Activated T-cell treated with anti-CD3 and anti-CD28 coated beads for 24 hours (primary cell): Measurements from ENCODE around the gene AOAH.

ENCODE experiments used
- DNase-seq: peaks from one replicate; pipeline ENCODE4 v3.0.0-alpha.2; 2020; ENCODE audit warnings: low read depth

AOAH gene

DNA sequence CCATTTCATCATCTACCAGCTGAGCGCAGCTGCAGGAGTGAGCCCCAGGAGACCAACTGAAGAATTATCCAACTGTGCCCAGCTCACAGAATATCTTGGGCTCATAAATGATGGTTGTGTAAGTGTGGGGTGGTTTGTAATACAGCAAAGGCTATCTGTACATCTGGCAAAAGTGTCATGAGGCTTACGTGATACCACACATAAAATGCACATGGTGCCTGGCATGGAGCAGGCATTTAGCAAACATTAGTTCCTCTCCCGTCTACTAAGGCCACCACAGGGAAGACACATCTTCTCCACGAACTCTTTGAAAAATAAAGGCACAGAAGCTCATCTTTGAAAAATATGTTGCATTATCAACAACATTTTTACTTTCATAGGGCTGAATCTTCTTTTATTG lies 32.3 kb downstream of the AOAH start:
- no peak for DNase-seq

DNA sequence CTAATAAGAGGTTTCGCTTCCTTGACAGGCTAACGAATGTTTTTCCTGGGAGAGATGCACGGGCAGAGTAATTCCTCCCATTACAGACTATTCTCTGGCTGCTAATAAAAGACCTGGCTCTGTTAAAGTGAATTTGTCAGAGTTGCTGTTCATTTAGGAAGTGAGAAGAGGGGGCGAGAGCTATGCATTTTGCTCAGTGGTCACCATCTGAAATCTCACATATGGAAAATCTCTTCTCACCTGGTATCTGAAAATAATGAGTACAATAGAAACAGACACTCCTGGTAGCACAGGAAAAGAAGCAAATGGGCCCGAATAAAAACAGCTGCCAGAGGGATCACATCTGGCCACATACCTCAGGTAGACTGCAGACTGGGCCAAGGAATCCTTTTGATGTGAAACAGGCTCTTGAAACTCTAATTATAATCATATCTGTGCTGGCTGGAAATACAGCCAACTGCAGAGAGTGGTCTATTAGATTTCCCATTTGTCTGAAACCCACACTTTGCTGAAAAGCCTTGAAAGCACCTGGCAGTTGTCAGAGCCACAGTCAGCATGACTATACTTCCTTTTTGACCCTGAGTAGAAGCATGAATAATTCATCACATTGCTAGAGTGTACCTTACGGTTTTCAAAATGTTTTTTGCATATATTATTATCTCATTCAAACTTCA lies 33.6 kb downstream of the AOAH start:
- DNase-seq: no peak

DNA sequence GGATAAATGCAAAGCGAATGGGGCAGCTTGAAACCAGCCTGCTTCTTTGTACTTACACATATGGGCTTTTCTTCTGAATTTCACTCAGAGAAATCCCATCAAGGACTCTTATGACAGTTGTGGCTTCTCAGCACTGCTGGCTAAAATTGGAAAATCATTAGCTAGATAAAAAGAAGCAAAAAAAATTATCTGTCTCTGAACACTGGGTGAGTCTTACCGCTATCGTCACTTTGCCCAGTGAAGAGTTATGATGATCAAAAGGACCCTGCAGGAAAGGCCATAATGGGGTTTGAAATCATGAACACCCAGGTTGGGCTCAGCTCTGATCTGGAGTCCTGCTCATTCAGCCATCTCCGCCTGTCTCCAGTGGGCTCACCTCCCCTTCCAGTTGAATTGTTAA lies 34.3 kb downstream of the AOAH start:
- DNase-seq: no peak

DNA sequence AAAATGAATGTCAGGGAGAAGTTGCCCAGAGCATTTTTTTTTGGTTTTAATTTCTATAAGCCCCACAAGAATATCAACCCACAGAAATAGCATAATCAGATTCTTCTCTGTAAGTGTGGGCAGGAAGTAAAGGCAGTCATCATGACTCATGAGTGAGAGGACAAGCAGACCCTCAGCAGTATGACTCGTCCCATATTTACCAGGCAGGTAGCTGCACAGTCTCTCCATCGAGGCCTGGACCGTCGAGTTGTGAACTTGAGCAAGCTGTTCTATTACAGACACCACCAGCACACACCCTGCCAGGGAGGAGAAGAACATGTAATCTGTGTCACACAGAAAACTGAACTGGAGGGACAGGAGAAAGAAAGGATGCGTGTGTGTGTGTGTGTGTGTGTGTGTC lies 37.8 kb downstream of the AOAH start:
- peak; percentile 52 for DNase-seq

DNA sequence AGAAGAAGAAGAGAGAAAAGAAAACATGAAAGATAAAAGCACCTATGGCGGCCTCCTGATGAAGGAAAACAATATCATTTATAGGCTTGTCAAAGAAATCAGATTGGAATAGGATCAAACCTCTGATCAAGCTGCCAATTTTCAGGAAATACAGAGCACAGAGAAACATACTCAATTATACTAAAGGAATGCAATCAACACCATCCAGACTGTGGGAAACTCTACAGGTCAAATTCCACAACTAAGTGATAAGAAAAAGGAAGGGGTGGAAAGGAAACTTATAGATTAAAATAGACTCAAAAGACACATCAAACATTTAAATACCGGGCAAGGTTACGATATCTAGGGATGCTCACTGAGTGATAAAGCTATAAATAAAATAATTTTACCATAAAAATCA lies 39.3 kb downstream of the AOAH start:
- no peak for DNase-seq

DNA sequence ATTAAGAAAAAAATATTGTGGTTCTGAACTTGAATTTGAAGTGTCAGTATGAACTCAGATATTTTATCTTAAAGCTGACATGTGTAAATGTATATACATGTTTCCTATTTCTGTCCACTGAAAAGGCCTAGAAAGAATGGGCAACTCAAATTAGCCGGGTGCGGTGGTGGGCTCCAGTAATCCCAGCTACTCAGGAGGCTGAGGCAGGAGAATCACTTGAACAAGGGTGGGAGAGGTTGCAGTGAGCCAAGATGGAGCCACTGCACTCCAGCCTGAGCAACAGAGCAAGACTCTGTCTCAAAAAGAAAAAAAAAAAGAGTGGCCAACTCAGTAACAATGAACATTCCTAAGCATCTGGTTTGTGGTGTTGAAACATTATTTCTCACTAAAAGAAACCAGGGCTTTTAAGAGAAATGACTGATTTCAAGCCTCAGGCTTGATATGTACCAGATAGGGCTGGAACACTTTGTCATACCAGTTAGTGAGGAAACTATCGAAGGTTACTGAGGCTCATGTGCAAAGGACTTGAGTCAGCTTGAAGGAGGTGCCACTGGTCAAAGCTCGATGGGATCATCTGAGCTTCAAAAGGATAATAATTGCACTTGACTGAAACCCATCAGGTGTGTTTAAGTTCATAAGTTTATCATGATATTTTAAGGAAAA lies 40.5 kb downstream of the AOAH start:
- DNase-seq: no peak

DNA sequence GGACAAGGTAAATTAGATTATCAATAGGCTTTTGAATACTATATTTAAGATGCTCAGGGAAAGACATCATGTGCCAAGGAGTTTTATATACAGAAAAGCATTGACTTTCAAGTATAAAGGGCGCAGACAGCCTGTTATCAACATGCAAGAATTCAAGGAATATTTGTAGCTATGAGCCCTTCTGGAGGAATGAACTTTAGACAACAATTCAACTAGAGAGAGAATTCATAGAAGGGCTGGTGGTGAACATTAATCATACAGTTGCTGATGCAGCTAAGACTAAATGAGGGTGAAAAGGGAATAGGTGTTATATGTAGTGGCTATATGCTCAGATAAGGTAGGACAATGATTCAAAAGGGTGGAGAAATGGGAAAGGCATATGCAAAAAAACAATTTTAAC lies 41.2 kb downstream of the AOAH start:
- no peak for DNase-seq

DNA sequence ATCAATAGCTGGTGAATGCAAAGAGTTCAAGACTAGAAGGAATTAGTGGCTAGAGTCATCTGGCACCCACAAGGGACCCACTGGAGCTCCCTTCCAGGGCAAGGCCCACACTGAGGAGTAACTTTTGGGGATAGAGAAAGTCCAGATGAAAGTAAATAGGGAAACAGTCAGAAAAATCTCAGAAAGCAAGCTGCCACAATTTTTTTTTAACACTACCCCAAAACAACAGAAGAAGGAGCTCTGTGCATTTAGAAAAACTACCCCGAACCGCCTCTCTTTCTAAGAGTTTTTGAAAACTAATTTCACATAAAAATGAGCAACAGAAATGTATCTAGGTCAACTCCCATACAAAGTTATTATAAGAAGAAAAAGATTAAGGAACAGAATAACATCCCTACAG lies 42.2 kb downstream of the AOAH start:
- no peak for DNase-seq

DNA sequence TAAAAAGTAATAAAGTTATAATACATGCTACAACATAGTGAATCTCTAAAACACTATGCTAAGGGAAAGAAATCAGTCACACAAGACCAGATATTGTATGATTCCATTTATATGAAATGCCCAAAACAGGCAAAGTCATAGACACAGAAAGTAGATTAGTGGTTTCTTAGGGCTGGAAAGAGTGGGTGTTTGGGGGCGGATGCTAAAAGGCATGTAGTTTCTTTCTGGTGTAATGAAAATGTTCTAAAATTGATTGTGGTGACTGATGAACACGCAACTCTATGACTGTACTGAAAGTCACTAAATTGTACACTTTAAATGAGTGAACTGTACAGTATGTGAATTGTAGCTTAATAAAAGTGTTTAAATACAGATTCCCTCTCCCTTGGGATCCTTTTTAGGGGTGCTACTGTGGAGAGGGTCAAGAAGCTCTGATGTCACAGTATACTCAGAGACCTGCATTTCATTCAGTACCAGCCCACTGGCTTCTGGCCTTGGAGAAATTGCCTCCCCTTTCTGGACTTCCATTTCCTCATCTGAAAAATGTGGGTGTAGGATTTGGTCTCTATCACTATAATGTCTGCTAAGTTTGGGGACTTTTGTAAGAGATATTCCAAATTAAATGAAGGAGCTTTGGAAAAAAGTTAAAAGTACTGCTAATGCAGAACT lies 46.4 kb downstream of the AOAH start:
- DNase-seq: peak; percentile 66

DNA sequence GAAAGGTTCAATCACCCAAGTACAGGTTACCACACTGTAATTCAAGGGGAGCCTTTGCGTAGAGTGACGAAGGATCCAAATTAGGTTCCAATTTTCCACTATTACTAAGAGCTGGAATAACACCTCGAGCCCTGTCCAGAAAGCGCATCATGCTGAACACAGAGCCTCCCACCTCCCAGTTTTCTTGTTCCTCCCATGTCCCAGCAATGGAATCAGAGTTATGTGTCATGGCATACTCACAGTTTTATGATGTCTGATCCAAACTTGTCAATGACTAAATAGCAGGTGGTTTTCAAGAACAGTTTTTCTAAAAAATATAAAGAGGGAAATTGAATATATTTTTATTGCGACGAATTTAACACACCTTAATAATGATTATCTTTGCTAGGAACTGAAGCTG lies 50.6 kb downstream of the AOAH start:
- DNase-seq: no peak

DNA sequence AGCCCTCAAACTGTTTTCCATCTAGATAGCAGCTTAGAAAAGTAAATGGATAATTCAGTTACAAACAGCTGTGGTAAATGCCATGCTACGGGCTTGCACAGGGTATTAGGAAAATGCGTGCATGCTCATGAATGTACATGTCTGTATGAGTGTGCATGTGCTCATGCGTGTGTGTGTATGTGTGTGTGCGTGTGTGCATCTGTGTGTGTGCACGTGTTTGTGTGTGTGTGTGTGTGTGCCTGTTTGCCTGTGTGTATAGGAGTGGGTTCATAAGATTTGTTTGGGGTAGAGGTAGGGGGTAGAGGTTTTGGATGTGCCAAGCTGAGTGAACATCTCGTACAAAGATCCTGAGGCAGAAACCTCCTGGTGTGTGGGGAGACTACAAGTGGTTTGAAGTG lies 52.9 kb downstream of the AOAH start:
- DNase-seq: no peak

DNA sequence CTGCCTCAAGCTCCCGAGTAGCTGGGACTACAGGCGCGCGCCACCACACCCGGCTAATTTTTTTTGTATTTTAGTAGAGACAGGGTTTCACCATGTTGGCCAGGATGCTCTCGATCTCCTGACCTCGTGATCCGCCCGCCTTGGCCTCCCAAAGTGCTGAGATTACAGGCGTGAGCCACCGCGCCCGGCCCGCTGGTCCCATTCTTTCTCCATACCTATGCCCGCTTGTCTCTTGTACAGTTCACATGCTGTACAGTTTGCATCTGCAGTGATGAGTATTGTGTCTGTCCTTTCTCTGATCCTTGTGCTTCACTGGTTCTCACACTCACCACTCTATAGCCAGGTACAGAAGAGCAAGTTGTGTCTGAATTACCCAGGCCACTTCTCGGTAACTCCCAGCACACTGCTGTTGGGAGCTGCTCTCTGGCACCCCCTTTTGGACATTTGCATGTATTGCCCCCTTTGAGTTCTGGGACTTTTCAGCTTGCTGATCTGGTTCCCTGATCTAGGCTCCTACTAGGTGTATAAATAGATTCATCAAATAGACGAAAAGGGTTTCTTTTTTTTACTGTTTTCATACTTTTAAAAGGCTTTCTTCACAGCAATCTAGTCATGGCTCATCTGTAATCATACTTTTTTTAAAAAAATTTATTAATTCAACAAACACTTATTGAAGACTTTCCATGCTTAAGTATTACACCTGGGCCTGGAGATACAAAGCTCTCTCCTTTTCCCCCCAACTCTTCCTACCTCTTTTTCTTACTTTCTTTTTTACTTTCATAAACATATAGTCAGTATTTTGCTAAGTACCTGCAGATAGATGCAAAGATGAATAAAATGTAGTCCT lies 53.5 kb downstream of the AOAH start:
- DNase-seq: peak; percentile 62

DNA sequence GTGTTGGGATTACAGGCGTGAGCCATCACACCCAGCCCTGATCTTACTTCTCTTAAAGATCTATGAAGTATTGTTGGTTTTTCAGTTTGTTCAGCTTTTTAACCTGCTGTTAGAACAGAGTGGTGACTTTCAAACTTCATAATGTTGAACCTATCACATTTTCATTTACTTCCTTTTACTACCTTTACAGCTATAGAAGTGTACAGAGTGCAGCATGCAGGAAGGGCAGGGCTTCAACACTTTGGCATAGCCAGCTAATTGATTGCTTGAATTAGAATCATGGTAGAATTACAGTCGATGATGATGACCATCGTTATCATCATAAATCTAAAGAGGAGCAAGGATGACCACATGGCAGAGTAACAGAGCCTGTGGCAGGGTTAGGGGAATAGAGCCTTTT lies 55.5 kb downstream of the AOAH start:
- no peak for DNase-seq

DNA sequence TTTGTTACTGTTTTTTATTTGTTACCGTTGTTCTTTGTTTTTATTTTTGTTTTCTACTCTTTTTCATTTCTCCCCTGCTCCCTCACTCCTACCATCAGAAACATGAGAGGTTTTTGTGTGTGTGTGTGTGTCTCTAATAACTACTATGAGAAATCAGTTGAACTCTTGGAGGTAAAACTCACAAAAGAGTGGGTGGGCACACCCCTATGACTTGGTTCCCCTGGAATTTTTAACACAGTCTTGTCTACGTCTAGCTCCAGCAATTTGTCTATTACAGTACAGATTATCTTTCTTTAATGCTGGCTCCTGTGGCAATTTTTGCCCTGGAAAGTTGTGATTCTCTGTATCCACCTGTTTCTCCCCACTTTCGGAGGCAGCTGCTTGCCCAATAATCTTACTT lies 56.2 kb downstream of the AOAH start:
- no peak for DNase-seq

DNA sequence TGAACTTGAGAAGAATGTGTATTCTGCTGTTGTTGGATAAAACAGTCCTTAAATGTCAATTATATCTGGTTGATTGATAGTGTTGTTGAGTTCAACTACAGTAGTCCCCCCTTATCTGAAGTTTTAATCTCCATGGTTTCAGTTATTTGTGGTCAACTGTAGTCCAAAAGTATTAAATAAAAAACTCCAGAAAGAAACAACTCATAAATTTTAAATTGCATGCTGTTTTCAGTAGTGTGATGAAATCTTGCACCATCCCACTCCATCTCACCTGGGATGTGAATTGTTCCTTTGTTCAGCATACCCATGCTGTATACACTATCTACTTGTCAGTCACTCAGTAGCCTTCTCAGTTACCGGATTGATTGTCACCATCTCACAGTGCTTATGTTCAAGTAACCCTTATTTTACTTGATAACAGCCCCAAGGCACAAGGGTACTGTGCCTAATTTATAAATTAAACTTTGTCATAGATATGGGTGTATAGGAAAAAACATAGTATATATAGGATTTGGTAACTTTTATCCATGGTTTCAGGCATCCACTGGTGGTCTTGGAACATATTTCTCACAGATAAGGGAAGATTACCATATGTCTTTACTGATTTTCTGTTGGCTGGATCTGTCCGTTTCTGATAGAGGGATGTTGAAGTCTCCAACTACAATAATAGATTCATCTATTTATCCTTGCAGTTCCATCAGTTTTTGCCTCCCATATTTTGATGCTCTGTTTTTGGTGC lies 57.1 kb downstream of the AOAH start:
- no peak for DNase-seq

DNA sequence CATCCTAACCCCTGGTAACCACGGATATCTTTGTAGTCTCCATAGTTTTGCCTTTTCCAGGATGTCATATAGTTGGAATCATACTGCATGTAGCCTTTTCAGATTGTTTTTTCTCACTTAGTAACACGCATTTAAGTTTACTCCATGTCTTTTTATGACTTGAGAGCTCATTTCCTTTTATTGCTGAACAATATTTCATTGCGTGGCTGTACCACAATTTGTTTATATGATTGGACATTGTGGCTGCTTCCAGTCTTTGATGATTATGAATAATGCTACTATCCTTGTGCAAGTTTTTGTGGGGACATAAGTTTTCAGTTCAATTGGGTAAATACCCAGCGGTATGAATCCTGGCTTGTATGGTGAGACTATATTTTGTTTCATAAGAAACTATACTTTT lies 60.8 kb downstream of the AOAH start:
- DNase-seq: no peak

DNA sequence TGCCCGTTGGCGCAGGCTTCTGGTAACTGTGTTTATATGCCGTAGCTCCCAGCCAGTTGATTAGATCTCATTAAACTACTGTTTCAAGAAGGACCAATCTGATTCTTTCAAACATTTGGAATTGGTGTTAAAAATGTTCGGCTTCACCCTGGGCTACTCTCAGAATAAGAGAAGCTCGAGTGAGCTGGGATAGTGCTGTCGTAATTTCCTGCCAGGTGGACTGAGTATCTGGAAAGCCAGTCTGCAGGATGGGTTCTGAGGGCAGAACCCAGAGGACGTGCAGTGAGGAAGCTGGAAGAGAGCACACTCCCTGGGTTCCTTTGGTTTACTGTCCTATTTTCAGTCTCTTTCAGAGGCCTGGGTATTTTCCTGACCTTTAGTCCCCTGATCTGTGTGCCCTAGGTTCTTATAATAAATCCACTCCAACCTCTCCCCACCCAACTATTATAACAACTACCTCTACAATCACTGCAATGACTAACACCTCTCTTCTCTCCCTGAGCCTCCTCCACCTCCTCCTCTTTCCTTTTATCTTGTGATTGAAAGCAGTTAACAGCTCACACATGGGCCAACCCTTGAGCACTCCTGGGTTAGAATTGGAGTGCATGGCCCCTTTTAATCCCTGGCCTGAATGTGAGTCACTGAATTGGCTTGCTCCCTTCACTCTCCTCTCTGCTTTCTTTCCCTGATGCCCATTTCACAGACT lies 63.0 kb downstream of the AOAH start:
- no peak for DNase-seq

DNA sequence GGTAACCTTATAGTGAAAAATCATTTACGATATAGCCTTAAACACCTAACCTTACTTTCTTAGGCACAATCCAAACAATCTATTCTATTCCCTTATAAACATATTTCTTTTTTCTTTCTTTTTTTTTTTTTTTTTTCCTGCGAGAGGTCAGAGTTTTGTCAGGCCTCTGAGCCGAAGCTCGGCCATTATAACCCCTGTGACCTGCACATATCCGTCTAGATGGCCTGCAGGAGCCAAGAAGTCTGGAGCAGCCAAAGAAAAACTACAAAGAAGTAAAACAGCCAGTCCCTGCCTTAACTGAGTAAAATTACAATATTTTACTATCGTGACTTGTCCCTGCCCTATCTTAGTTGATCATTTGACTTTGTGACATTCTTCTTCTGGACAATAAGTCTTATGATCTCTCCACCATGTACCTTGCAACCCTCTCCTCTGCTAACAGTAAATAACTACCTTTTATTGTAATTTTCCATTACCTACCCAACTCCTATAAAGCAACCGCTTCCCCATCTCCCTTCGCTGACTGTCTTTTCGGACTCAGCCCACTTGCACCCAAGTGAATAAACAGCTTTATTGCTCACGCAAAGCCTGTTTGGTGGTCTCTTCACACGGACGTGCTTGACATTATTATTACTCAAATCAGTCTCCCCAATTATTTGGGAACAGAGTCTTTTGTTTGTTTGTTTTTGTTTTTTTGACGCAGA lies 64.5 kb downstream of the AOAH start:
- no peak for DNase-seq

DNA sequence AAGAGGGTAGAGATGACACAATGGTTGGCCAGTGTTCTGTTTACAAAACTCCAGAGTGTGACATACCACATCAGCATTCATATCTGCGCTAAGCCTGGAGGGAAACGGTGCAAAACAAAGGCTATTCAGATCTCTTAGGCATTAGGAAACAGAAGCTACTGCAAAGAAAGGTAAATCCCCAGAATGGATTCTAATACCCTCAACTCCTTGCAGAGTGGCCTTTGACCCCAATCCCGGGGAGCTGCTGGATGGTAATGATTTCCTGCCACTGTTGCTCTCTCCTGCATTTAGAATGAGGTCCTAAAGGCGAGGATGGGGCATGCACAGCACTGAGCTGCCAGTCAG lies 65.2 kb downstream of the AOAH start:
- no peak for DNase-seq

DNA sequence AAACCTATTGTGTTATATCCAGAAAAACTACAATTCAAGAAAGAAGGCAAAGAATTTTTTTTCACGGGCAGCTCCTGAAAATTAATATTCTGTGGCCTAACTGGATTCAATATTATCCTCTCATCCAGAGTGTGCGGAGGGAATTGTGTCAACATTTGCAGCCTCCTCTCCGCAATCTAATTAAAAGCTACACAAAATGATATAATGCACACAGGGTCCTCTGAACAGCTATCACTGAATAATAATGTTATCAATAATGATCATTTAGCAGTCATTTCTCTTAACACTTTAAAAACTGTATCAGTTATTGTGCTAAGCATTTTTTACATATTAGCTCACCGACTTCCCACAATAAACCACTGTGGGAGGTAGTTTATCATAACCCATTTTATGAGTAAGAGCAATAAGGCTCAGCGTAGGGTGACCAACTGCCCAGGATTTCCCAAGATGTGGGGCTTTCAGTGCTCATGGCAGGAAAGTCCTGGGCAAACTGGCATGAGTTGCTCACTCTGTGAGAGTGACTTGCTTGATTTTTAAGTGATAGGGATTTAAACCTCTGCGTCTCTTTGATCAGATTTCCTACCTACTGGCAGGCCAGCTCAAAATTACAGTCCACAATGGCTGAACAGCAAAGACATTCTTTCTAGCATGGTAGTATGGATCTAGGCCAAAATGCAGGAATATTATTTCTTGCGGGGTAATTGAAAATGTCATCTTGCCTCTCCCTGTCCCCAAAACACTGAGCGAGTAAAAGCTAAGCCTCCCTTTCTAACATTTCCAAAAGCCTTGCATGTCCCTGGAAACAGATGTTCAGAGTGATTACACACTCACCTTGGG lies 65.7 kb downstream of the AOAH start:
- DNase-seq: no peak
